T-cell (primary cell): ENCODE measurements around the gene HLA-C. TPM values are rescaled to one million over a fixed set of nuclear protein-coding genes. Genes with fewer than 3 reads are reported as not detected.

Experiments used
- ATAC-seq, 4 experiments: fragments of 200-7000 bp in 3 of 4; fragments of 150-1000 bp in 1 of 4; cut with Tn5 transposase; replicated peaks in 1 of 4; 1 replicate in 3 of 4; 2 replicates in 1 of 4; pipeline ENCODE4 v1.10.0; 2021; ENCODE audit warnings: moderate library complexity in 3 of 4, mild to moderate bottlenecking in 2 of 4, moderate number of reproducible peaks in 1 of 4
- CTCF ChIA-PET, 2 donors: fragments of 300-600 bp; sonication (Branson Sonifier 250); formaldehyde crosslinking; loops; one replicate each; lab custom pipeline; 2022; ENCODE audit warnings: antibody characterized with exemption in 2 of 2; lab: Charles Lee
- POLR2A ChIA-PET, 2 donors: fragments of 300-600 bp; sonication (Branson Sonifier 250); formaldehyde crosslinking; loops; one replicate each; lab custom pipeline; 2022; ENCODE audit warnings: antibody characterized with exemption in 2 of 2; lab: Charles Lee
- DNase-seq, 35 experiments: peaks; one replicate each; pipeline versions ENCODE4 v3.0.0 to v3.0.0-alpha.2; 2013 to 2023
- H3K27ac ChIP-seq: one replicate; pipeline ENCODE4 v1.5.1; 2013; ENCODE audit warnings: low read length
- H3K27me3 ChIP-seq, 2 experiments: replicated peaks in 1 of 2; 1 replicate in 1 of 2; 2 replicates in 1 of 2; pipeline versions ENCODE4 v1.6.1 to v1.7.0; 2013; ENCODE audit warnings: low read length in 1 of 2, mixed read lengths in 1 of 2; ENCODE audit not compliant: control insufficient read depth in 2 of 2, insufficient read depth in 2 of 2; ENCODE audit errors: extremely low read depth in 1 of 2
- H3K36me3 ChIP-seq, 2 donors: 1 replicate in 1 of 2; 2 replicates in 1 of 2; pipeline versions ENCODE4 v1.6.1 to v1.7.0; 2013; ENCODE audit warnings: low read length in 1 of 2; ENCODE audit not compliant: control insufficient read depth in 2 of 2, insufficient read depth in 1 of 2; ENCODE audit errors: extremely low read depth in 1 of 2
- H3K4me1 ChIP-seq, 2 experiments: 1 replicate in 1 of 2; 2 replicates in 1 of 2; pipeline versions ENCODE4 v1.6.1 to v1.7.0; 2013; ENCODE audit warnings: low read length in 2 of 2, mixed read lengths in 1 of 2; ENCODE audit not compliant: insufficient read depth in 2 of 2, control insufficient read depth in 1 of 2; ENCODE audit errors: extremely low read depth in 1 of 2
- H3K4me3 ChIP-seq, 2 donors: 1 replicate in 1 of 2; 2 replicates in 1 of 2; pipeline versions ENCODE4 v1.5.1 to v1.7.0; 2013; ENCODE audit warnings: mild to moderate bottlenecking in 2 of 2, low read length in 1 of 2, moderate library complexity in 1 of 2; ENCODE audit not compliant: control insufficient read depth in 1 of 2; ENCODE audit errors: extremely low read depth in 1 of 2
- H3K9me3 ChIP-seq: 2 replicates; pipeline ENCODE4 v1.7.0; 2013
- H3K27ac Mint-ChIP-seq, 2 donors: one replicate each; pipeline ENCODE4 v1.8.0; 2020 to 2021; ENCODE audit warnings: mild to moderate bottlenecking in 2 of 2, mixed read lengths in 2 of 2
- H3K27me3 Mint-ChIP-seq, 2 donors: one replicate each; pipeline ENCODE4 v1.8.0; 2021 to 2022; ENCODE audit warnings: mixed read lengths in 2 of 2
- H3K36me3 Mint-ChIP-seq: one replicate; pipeline ENCODE4 v1.8.0; 2021; ENCODE audit warnings: mixed read lengths
- H3K4me1 Mint-ChIP-seq, 3 donors: one replicate each; pipeline ENCODE4 v1.8.0; 2020 to 2022; ENCODE audit warnings: mixed read lengths in 3 of 3, mild to moderate bottlenecking in 1 of 3
- H3K4me3 Mint-ChIP-seq, 3 donors: one replicate each; pipeline ENCODE4 v1.8.0; 2020 to 2022; ENCODE audit warnings: mild to moderate bottlenecking in 3 of 3, mixed read lengths in 3 of 3, moderate library complexity in 3 of 3
- H3K9me3 Mint-ChIP-seq, 3 donors: one replicate each; pipeline ENCODE4 v1.8.0; 2020 to 2022; ENCODE audit warnings: mixed read lengths in 3 of 3
- WGBS: methylation state at CpG from one replicate; pipeline ENCODE4 v1.1.5; 2013; ENCODE audit warnings: missing lambda C conversion rate; ENCODE audit not compliant: insufficient coverage; 5-methylcytosine and 5-hydroxymethylcytosine counted together
- total RNA-seq, 35 experiments: library from RNA in 6 of 35; stranded (reverse) in 6 of 35; fragments of 120-200 nt in 1 of 35; gene quantifications; one replicate each; pipeline versions ENCODE4 v1.2.1 to v1.2.4 and lab custom pipeline; 2013 to 2026

The HLA-C gene
- total RNA-seq, 5 donors from 2014 or later (not counting 1 experiment from before 2014, with no cell fraction given), result 1,368 to 2,791 (median 2,039) TPM

DNA sequence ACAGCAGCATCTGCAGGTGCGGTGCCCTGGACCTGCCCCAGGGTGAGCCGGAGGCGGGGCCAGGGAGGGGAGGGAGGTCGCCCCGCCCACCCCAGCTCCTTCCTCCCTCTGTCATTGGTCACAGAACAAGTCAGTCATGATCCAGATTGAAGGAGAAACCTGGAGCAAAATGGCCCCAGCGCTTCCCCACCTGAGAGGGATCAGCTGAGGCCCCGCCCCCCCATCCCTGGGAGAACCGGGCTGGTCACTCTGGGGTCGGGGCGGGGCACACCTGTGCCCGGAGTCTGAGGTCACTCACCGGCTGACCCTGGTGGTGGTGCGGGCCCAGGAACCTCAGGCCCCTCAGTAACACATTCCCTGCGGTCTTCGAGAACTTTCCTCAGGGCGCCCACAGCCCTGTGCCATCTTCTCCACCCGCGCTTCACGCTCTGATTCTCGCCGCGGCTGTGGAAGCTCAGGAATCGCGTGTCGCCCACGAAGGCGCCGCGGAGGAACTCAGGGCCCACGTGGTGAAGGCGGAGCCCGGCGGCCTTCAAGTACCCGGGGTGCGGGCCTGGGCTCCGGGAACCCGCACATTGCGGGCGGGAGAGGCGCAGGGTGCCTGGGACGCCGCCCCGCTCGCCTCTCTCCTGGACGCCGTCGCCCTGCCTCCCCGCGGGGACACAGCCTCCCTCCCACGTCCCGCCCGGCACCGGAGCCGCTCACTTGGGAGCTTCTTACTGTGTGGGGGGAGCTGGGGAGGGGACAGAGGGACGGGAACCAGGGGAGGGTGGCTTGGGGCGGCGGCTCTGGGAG lies 36.4 kb upstream of the HLA-C start:
- H3K27ac ChIP-seq, result no peak overlapping the region
- H3K4me1 Mint-ChIP-seq, result peaks cover 5 to 9% (median 7%) of the 10 kb centered on the region in 3 donors
- H3K27me3 ChIP-seq, result peaks cover 0 to 13% of the 10 kb centered on the region in 2 experiments
- H3K9me3 ChIP-seq, result no peaks in the 10 kb centered on the region
- H3K9me3 Mint-ChIP-seq, result no peaks in the 10 kb centered on the region
- peaks cover 4 to 15% of the 10 kb centered on the region in 2 donors for H3K27me3 Mint-ChIP-seq
- H3K36me3 Mint-ChIP-seq, result no peaks in the 10 kb centered on the region
- H3K4me1 ChIP-seq, result peaks cover 2 to 16% of the 10 kb centered on the region in 2 experiments
- ATAC-seq, result peak; percentile 94 to 96 (median 96)
- H3K4me3 Mint-ChIP-seq, result peak overlapping the region; percentile 83 to 86 (median 84)
- POLR2A ChIA-PET, result interaction anchor here in 1 of 2 donors (0.6 kb wide), 2 partner anchors 47 to 248 kb away, joined by 3 to 6 read pairs; no protein-coding TSS in a partner anchor
- H3K27ac Mint-ChIP-seq, result peak overlapping the region in 1 of 2 donors; percentile 88
- peak; percentile 32 to 82 (median 64) for DNase-seq
- H3K36me3 ChIP-seq, result no peaks in the 10 kb centered on the region
- CTCF ChIA-PET, result interaction anchor here in 1 of 2 donors (0.5 to 1.2 kb wide), 2 partner anchors 64 to 665 kb away, joined by 4 read pairs; no protein-coding TSS in a partner anchor
- H3K4me3 ChIP-seq, result peak overlapping the region; percentile 40 to 74
- WGBS, result 2% methylated on average over 29 of the region's 57 CpGs

DNA sequence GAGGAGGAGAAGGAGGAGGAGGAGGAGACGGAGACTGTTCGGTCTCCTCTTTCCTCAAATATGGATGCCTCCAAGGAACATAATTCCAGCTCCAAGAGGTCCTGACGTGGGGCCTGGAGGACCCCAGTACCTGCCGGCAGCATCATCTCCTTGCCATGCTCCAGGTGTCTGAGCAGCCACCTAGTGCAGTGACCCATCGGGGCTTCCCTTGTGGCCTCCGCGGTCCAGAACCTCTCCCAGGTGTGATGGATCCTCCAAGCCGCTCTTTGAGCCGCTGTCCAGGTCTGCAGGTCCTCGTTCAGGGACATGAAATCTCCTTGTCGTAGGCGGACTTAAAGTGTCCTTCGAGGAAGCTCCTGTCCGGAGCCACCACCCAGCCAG lies 35.8 kb upstream of the HLA-C start:
- peak overlapping the region in 1 of 3 donors; percentile 84 for H3K4me3 Mint-ChIP-seq
- no peaks in the 10 kb centered on the region for H3K36me3 ChIP-seq
- no peaks in the 10 kb centered on the region for H3K9me3 ChIP-seq
- H3K27ac ChIP-seq, result no peak overlapping the region
- no peaks in the 10 kb centered on the region for H3K9me3 Mint-ChIP-seq
- H3K36me3 Mint-ChIP-seq, result no peaks in the 10 kb centered on the region
- H3K4me3 ChIP-seq, result peak overlapping the region in 1 of 2 donors; percentile 74
- H3K27ac Mint-ChIP-seq, result peak overlapping the region in 1 of 2 donors; percentile 23
- ChIA-PET POLR2A (interaction anchor here in 1 of 2 donors (0.6 kb wide), 2 partner anchors 47 to 248 kb away, joined by 3 to 6 read pairs; no protein-coding TSS in a partner anchor), CTCF (interaction anchor here in 1 of 2 donors (0.5 to 1.2 kb wide), 2 partner anchors 64 to 665 kb away, joined by 4 read pairs; no protein-coding TSS in a partner anchor)
- no peak for ATAC-seq
- DNase-seq, result no peak
- peaks cover 4 to 15% of the 10 kb centered on the region in 2 donors for H3K27me3 Mint-ChIP-seq
- peaks cover 0 to 13% of the 10 kb centered on the region in 2 experiments for H3K27me3 ChIP-seq
- H3K4me1 Mint-ChIP-seq, result peaks cover 5 to 9% (median 7%) of the 10 kb centered on the region in 3 donors
- 64% methylated on average over 11 of the region's 14 CpGs for WGBS
- peaks cover 2 to 16% of the 10 kb centered on the region in 2 experiments for H3K4me1 ChIP-seq

DNA sequence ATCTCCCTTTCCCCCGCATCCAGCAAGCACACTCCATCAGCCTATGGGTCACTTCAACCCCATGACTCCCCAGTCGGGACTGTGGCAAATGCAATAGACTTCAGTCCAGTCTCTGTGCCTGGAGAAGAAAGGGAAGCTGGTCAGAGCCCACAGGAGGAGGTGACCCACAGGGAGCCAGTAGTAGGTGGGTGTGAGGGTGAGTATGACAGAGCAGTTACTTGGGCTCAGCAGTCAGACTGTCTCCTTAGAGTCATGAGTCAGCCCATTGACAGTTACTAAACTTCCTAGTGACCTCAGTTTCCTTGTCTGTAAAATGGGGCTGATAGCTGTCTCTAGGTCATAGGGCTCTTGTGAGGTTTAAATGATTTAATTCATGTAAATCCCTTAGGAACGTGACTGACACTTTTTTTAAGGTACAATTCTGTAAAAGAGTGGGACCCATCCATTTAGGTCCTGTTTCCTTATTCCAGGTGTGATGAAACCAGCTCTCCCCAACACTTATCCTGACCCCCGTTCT lies 33.9 kb upstream of the HLA-C start:
- ATAC-seq (no peak), DNase-seq (no peak)
- H3K36me3 Mint-ChIP-seq, result no peaks in the 10 kb centered on the region
- peaks cover 4 to 13% of the 10 kb centered on the region in 2 donors for H3K27me3 Mint-ChIP-seq
- CTCF ChIA-PET, result no interaction called here
- no peak overlapping the region for H3K4me3 Mint-ChIP-seq
- H3K4me3 ChIP-seq, result no peak overlapping the region
- no CpG with 5 or more reads among the region's 4 CpGs for WGBS
- no peaks in the 10 kb centered on the region for H3K9me3 Mint-ChIP-seq
- H3K27ac ChIP-seq, result no peak overlapping the region
- peaks cover 0 to 13% of the 10 kb centered on the region in 2 experiments for H3K27me3 ChIP-seq
- POLR2A ChIA-PET, result no interaction called here
- no peak overlapping the region for H3K27ac Mint-ChIP-seq
- no peaks in the 10 kb centered on the region for H3K9me3 ChIP-seq
- H3K36me3 ChIP-seq, result no peaks in the 10 kb centered on the region
- peaks cover 5 to 9% (median 7%) of the 10 kb centered on the region in 3 donors for H3K4me1 Mint-ChIP-seq
- H3K4me1 ChIP-seq, result peaks cover 2 to 16% of the 10 kb centered on the region in 2 experiments

- Mint-ChIP-seq H3K36me3 (no peaks in the 10 kb centered on the region), H3K4me3 (no peak overlapping the region), H3K4me1 (peaks cover 5 to 9% (median 7%) of the 10 kb centered on the region in 3 donors), H3K27me3 (peaks cover 4 to 16% of the 10 kb centered on the region in 2 donors), H3K27ac (no peak overlapping the region), H3K9me3 (no peaks in the 10 kb centered on the region)
- no peak overlapping the region for H3K27ac ChIP-seq
- H3K27me3 ChIP-seq, result peaks cover 0 to 13% of the 10 kb centered on the region in 2 experiments
- ATAC-seq, result no peak
- H3K4me3 ChIP-seq, result no peak overlapping the region
- H3K36me3 ChIP-seq, result no peaks in the 10 kb centered on the region
- DNase-seq, result no peak
- no peaks in the 10 kb centered on the region for H3K9me3 ChIP-seq
- H3K4me1 ChIP-seq, result peaks cover 2 to 16% of the 10 kb centered on the region in 2 experiments
- 76% methylated on average over 4 of the region's 4 CpGs for WGBS
- ChIA-PET CTCF (no interaction called here), POLR2A (no interaction called here)
Observed at GRCh38 chr6:31304683-31305082, 32.8 kb upstream of the HLA-C start.

- ChIA-PET POLR2A (no interaction called here), CTCF (no interaction called here)
- DNase-seq (no peak), ATAC-seq (no peak)
- Histone ChIP-seq H3K27me3 (no peaks in the 10 kb centered on the region), H3K4me3 (no peak overlapping the region), H3K36me3 (no peaks in the 10 kb centered on the region), H3K4me1 (no peaks in the 10 kb centered on the region), H3K9me3 (no peaks in the 10 kb centered on the region), H3K27ac (no peak overlapping the region)
- WGBS, result no CpG with 5 or more reads among the region's 4 CpGs
- H3K27me3 Mint-ChIP-seq, result peaks cover 6 to 26% of the 10 kb centered on the region in 2 donors
- peaks cover 0 to 5% (median 0%) of the 10 kb centered on the region in 3 donors for H3K9me3 Mint-ChIP-seq
- no peak overlapping the region for H3K27ac Mint-ChIP-seq
- H3K4me3 Mint-ChIP-seq, result no peak overlapping the region
- no peaks in the 10 kb centered on the region for H3K36me3 Mint-ChIP-seq
- H3K4me1 Mint-ChIP-seq, result no peaks in the 10 kb centered on the region
Observed at GRCh38 chr6:31300797-31301196, 28.9 kb upstream of the HLA-C start.

DNA sequence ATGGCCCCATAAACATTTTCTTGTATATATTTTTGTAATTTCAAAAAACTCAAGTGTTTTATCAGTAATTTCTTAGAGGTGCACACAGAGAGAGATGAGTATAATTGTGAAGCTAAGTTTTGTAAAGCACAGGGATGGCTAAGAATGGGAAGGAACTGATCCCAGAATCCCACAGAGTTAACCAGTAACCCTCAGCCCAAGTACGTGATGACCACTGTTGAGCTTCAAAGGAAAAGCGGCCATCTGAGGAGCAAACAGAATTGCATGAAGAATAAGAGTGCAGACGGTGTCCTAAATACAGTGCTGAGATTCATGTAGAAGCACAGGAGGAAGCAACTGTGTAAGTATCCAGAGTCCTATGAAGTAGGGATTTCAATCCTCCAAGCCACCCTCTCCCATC lies 28.1 kb upstream of the HLA-C start:
- Mint-ChIP-seq H3K9me3 (peaks cover 0 to 5% (median 0%) of the 10 kb centered on the region in 3 donors), H3K4me3 (no peak overlapping the region), H3K27me3 (peaks cover 6 to 26% of the 10 kb centered on the region in 2 donors), H3K36me3 (no peaks in the 10 kb centered on the region), H3K4me1 (no peaks in the 10 kb centered on the region), H3K27ac (no peak overlapping the region)
- ChIA-PET CTCF (no interaction called here), POLR2A (no interaction called here)
- DNase-seq (no peak), ATAC-seq (no peak)
- H3K4me1 ChIP-seq, result no peaks in the 10 kb centered on the region
- no peaks in the 10 kb centered on the region for H3K36me3 ChIP-seq
- no peak overlapping the region for H3K4me3 ChIP-seq
- no peaks in the 10 kb centered on the region for H3K9me3 ChIP-seq
- WGBS, result 92% methylated on average over 2 of the region's 3 CpGs
- H3K27me3 ChIP-seq, result no peaks in the 10 kb centered on the region
- H3K27ac ChIP-seq, result no peak overlapping the region
